GM19240 (cell line): ENCODE measurements around the gene TUFT1.
A peak's percentile ranks its signal among the peaks of the same experiment; 100 is the strongest.
"Not testable (repeated sequence)": the region's sequence is repeated elsewhere in the genome, so short reads cannot be mapped to it uniquely, and the experiment has no call there.

Experiments
- DNase-seq: peaks from one replicate; pipeline ENCODE4 v3.0.0; 2011; ENCODE audit warnings: low spot score; ENCODE audit not compliant: insufficient read length

Gene TUFT1

DNA sequence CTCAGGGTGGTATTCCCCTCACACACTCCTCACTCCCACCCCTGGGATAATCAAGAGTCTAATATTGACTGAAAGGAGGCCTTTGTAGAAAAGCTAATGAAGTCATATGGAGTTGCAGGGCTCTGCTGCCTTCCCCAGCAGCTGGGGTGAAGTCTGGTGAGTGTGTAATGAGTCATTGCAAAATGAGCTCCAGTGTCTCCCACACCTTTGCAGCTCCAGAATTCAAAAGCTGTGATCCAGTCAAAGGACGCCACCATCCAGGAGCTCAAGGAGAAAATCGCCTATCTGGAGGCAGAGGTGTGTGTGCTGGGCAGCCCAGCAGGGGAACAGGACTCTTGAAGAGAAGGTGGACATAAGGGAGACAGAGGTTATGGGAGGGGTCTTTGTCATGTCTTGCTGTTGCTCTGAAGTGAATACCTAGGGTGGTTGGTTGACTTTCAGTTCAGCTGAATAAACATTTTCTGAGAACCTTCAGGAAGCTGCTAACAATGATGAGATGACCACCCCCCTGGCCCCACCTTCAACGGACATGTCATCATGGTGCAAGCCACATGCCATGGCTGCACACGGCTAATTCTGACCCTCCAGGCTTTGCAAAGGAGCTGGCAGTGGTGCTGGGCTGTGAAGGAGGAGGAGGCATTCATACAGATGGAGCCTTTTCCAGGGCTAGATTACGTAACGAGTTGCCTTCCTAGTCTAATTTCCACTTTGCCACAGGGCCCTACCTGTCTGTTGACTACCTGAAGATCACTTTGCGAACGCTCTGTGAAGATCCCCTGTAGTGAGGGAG lies 39.5 kb downstream of the TUFT1 start:
- no peak for DNase-seq

DNA sequence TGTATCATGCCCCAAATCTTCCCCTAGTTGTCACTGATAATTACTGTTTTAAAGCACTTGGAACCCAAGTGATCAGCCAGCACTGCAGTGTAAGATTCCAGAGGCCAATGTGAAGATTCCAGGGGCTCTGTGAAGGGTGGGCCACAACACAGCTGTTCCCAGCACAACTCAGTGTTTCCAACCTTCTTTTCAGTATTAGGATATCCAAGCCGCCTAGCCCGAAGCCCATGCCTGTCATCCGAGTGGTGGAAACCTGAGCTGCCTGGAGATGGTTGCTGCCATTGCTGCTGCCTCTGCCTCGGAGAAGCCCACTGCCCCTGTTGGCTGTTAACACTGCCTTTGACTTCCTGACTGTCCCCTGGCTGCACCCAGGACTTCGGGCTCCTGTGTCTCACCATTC lies 41.3 kb downstream of the TUFT1 start:
- DNase-seq = no peak

DNA sequence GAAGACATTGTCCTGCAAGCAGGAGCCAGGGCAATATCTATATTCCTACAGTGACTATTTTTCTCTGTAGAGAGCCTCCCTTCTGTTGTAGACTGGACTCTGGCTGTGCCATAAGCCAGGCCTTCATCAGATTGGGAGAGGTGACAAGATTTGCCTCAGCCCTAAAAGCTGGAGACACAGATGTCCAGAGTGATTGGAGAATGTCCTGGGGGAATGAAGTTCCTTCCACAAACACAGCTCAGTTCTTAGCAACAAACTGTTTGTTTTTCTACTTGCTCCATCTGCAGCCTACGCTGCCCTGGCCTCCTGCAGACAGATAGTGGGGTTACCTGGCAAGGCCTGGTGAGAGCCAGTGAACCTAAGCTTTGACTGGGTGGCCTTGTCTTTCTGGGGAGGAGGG lies 41.8 kb downstream of the TUFT1 start:
- no peak for DNase-seq

DNA sequence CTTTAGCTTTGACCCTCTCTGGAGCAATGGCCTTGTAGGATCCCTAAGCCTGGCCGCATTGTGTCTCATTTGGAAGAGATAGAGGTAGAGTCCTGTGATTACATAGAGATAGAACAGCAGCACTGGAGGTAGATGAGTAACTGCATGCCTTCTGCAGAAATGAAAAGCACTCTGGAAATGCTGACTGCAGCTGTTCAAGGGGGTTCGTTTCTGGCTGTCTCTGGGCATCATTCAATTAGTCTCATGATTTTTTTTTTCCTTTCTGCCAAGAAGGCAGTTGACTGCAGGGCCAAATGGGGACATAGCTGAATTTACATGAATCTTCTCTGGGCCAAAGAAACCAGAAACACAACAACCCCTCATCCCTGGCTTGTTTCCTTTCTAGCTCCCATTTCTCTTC lies 43.7 kb downstream of the TUFT1 start:
- no peak for DNase-seq

DNA sequence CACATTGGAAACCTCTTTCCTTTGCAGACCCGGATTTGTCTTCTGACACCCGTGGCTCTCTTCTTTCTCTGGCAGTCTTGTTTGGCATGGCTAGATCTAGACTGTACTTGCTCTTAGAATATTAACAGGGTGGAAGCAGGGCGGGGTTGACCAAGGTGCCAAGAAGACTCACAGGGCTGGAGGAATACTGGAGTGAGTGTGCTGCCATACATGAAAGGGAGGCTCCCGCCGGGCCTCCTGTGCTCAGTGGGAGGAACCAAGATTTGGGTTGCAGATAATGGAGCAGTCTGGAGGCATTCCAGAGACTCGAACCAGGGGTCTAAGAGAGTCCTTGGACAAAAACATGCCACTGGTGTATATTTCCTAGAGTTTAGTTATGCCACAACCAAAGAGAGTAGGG lies 44.2 kb downstream of the TUFT1 start:
- DNase-seq = no peak

DNA sequence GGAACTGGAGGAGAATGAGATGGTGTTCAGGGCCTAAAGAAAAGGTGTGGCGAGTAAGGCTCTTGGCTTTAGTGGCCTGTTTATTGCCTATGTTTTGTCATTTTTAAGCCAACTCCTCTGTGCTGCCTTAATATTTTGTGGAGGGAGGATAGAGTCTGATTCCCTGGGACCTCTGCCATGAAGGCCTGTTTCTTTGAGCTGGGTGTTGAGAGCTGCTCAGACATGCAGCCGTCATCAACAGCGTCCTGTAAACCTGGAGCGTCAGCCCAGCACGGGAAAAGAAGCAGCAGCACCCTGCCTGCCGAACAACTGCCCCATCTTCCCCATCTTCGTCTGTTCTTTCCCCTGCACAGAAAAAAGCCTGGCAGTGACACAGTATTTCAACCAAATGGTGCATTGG lies 44.7 kb downstream of the TUFT1 start:
- no peak for DNase-seq

DNA sequence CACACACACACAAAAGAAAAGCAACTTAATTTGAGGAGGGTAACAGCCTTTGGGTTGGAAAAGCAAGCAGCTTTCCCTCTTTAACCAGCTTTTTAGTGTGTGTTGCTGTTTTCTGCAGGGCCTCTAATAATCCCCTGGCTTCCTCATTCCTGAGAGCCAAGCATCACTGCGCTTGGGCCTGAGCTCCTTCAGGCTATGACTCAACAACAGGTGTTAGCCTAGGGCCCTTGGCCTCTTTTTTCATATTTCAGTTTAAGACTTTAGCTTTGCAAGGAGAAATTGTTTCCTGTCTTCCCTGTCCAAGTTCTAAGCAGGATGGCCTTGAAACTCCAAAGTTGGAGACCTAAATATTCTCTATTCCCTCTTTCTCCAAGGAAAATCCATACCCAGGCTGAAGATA lies 45.5 kb downstream of the TUFT1 start:
- DNase-seq = no peak

DNA sequence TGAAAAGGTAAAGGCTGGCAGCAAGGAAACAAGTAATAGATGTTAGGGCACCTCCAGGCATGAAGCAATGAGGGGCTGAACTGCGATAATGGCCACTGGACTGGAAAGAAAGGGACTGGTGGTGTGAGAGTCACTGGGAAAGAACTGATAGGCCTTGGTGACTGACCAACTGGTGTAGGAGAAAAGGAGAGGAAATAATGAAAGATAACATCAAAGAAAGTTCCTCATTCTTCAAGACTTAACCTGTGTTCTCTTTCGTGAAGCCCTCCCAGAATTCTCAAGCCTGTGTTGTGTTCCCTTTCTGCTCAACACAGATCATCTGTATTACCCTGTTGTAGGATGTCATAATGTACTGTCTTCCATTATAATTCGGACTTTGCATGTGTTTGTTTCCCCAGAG lies 50.9 kb downstream of the TUFT1 start:
- DNase-seq = no peak

DNA sequence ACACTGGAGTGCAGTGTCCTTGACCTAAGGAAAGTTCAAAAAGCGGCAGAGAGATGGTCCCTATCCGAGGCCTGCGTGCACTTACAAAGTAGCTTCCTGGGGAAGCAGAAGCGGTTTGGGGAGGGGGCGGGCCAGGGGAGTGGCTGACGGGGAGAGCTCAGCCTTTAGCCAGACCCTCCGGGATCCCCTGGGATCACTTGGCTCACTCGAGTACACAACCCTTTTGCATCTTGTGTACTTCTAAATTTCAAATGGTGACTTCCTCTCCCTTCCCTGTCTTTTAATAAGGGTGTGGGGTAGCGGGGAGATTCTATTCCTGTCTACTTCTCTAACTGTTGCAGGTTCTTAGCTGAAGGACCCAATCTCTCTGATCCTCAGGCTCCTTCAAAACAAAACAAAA lies 53.6 kb downstream of the TUFT1 start:
- no peak for DNase-seq

DNA sequence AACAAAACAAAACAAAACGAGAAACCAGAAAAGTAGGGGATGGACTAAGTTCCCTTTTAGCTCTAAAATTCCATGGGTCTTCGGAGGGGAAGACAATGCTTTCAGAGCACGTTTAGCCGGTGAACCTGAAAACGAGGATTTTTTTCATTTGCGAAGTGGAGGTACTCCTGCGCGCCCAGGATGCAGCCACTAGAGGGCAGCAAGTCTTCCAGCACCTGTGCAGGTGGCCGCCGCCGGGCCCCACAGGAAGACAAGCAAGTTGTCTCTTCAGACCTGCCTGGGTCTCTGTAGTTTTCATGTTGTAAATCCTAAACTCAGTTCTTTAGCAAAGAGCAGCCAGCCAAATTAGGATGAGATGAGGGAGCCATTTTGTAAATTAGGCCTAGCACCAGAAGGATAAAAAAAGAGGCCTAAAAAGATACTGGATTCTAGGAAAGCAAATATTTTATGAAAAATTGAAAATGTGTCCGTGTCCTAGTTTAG lies 54.1 kb downstream of the TUFT1 start:
- DNase-seq = peak; percentile 87

DNA sequence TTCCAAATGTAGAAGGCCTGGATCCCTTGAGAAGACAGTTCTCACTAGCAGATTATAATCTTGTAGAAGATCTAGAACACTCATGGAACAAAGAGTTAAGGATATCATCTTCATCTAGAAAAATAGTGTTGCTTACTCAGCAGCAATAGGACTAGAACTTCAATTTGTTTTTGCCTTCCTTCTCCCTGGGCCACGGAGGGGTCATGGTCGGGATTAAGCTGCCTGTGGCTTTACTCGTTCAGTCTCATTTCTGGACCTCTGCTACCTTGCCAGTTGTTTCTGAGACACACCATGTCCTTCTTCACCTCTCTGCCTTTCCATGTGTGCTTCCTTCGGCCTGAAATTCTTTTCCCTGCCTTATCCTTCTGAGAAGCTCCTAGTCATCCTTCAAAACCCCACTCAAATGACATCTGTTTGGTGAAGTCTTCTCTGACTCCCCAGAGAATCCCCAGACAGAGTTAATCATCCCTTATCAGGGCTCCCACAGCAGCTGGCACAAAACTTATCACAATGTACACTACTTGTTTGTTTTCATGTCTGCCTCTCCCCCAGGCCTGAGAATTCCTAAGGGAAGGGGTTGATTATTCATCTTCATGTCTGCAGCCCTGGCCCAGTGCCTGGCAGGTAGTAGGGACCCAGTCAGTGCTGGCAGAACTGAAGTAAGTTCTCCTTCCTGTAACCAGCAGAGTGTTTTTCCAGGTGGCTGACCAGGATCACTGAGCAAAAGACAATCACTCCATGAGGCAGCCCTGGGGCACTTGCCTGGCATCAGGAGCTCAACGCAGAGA lies 56.3 kb downstream of the TUFT1 start:
- no peak for DNase-seq

DNA sequence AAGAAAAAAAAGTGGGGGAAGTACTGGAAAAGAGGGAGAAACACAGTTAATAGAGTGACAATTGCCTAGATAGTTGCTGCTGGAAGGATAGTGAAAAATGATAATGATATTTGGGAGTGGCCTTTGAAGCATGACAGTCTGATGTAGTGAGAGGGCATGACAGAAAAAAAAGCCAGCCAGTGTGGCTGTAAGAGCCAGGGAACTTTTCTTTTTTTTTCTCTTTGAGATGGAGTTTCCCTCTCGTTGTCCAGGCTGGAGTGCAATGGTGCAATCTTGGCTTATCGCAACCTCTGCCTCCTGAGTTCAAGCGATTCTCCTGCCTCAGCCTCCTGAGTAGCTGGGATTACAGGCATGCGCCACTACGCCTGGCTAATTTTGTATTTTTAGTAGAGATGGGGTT lies 62.4 kb downstream of the TUFT1 start:
- DNase-seq = not testable (repeated sequence)

DNA sequence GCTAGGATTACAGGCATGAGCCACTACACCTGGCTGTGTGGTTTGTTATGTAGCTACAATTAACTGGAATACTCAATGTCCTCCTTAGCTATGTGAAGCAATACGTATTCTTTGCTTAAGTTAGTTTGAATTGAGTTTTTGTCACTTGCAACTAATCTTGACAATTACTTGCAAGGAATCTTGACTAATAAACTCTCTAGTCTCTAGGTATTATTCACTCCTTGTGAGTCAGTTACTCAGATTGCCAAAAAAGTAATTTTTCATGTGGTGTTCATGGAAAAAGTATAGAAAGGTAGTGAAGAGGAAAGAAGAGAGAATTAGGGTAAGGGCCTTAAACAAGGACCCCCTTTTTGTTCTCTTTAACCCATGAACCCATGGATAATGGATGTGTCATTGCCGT lies 64.2 kb downstream of the TUFT1 start:
- no peak for DNase-seq

DNA sequence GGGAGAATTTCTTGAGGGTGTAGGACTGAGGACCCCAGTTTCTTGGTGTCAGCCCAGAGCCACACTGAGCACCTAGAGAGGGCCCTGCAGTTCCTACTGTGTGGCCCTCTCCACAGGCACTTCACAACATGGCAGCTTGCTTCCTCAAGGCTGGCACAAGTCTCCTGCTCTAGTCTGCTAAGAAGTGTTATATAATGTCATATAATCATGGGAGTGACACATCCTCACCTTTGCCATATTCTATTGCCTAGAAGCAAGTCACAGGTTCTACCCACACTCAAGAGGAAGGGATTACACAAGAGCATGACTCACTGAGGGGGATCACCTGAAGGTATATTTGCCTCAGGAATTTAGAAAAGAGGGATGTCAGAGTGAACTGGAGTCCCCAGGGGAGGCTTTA lies 66.3 kb downstream of the TUFT1 start:
- no peak for DNase-seq

DNA sequence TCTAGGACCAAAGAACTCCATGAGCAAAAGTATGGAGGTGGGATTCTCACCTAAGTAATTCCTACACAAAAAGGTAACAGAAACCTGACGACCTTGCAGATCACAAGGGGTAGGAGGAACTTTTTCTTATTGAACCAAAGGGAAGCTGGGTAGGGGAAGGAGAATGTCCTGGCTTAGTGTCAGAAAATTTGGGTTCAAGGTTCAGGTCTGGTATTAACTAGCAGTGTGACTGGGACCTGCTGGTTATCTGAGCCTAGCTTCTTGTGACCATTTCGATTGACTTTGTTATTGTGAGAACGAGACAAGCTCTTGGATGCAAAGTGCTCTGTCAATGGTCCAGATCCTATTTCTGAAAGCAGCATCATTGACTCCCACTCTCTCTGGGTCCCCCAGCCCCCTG lies 66.7 kb downstream of the TUFT1 start:
- DNase-seq = no peak

DNA sequence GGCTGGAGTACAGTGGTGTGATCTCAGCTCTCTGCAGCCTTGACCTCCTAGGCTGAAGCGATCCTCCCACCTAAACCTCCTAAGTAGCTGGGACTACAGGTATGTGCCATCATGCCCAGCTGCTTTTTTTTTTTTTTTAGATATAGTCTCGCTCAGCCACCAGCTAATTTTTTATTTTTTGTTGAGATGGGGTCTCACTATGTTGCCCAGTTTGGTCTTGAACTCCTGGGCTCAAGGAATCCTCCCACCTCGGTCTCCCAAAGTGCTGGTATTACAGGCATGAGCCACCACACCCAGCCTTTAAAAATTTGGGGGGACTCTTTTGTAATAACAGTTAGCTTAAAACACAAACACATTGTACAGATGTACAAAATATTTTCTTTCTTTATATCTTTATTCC lies 70.0 kb downstream of the TUFT1 start:
- no peak for DNase-seq

DNA sequence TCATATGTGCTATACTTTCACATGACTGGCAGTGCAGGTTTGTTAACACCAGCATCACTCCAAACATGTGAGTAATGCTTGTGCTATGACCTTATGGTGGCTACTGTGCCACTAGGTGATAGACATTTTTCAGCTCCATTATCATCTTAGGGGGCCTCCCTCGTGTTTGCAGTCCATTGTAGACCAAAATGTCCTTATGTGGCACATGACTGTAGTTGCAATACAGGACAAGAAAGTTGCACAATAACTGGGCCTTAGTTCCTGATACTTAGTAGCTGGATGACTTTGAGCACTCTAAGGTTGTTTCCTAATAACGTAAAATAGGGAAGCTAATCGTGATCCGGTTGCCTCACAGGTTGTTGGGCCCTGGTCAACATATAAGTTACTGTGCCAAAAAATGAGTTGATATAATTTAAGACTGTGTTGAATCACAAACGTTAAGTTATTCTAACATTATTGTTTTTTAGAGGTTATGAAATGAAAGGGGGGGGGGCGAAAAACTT lies 71.2 kb downstream of the TUFT1 start:
- no peak for DNase-seq

DNA sequence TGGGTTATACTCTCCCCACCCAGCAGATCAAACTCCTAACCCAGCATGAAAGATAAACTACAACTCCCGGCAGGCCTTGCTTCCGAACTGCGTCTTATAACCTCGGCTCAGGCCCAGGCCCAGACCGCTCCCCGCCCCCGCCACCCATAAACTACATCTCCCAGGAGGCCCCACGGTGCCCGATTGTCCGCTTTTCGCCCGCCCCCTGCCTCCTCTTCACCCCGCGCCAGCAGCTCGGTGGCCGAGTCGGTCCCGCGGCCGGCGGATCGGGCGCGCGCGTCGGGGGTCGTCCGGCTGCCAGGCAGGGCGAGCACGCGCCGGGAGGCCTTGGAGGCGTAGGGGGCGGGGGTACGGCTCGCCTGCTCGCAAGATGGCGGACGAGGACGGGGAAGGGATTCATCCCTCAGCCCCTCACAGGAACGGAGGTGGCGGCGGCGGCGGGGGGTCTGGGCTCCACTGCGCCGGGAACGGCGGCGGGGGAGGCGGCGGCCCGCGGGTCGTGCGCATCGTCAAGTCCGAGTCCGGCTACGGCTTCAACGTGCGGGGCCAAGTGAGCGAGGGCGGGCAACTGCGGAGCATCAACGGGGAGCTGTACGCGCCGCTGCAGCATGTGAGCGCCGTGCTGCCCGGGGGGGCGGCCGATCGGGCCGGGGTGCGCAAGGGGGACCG lies 71.9 kb downstream of the TUFT1 start, which contains the start of gene SNX27:
TSS of gene SNX27 (plus strand) at position 219 of the 669 bp plus-strand sequence. CDS start at position 371, 152 bp downstream.
- DNase-seq = peak; percentile 97

DNA sequence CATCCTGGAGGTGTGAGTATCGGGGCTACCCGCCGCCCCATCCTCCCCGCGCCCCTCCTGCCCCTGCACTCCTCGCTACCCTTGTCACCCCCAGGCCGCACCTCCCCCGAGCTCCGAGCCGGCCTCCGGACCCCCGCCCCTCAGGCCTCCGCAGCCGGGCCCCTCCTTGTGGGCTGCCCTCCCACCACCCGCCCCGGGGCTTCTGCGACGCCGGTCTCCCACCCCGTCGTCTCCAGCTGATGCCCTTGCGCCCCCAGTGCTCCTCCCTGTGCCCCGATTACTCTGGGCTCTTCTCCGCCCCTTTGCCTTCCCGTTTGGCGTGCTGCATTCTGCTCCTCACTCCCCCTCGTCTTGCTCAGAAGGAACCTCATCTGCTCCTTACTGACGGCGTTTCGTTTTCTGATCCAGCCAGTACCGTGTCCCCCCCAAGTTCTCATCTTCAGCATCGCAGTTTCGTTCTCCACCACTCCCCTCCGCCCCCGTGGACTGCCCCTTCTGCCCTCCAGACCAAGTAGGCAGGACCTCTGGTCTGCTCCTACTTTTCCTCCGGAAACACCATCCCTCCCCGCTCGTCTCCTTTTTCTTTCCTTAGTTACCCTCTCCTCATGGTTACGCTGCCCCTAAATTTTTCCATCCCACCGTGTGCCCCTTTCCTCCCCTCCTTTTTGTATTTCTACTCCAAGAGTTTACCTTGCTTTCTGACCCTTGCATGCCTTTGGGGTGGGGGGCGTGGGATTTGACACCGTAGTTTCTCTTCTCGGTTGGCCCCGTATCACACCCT lies 72.6 kb downstream of the TUFT1 start:
- DNase-seq = no peak

DNA sequence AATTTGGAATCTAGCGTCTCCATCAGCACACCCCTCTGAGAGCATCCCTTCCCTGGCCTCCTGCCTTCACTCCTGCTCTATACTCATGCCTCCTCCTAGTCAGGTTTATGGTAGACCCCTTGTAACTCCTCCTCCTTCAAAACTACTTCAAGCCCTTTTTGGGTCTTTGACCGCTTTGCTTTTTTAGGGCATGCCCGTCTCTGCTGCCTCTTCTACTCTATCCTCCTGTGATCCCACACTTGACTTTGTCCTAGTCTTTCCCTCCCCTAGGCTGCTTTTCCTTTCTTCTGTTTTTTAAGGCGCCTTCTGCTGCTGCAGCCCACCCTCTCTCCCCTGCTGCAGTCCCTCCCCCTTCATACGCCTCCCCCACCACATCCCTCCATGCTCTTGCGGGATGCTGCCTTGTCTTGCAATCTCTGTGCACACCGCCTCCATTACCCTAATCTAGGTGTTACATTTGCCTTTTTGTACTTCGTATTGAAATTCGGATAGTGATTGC lies 73.2 kb downstream of the TUFT1 start:
- no peak for DNase-seq
